Right lobe of liver (tissue), 4 donors: ENCODE results near the gene MINDY1.

Experiments
- CTCF ChIP-seq, 4 donors: fragments of 200-600 bp in 3 of 4; fragments of 450-650 bp in 1 of 4; IDR thresholded peaks; one replicate each; pipeline versions ENCODE4 v1.5.1 to v1.8.0; 2016 to 2022; ENCODE audit warnings: antibody characterized with exemption in 4 of 4, mild to moderate bottlenecking in 2 of 4
- POLR2A ChIP-seq: fragments of 450-650 bp; IDR thresholded peaks from one replicate; pipeline ENCODE4 v1.6.1; 2017; ENCODE audit warnings: antibody characterized with exemption, mild to moderate bottlenecking
- donor health status: DM: no; HTN: no; CAD: no.
- donor health status: DM: no; HTN: no; CAD: no.
- donor health status: DM: no; HTN: yes; CAD: no.

- no peak for TF ChIP-seq POLR2A
- TF ChIP-seq CTCF (IDR thresholded peaks at IDR 0.05), result no peak
Observed at GRCh38 chr1:150985179-150985825, 21.4 kb downstream of the MINDY1 start.
